ENCODE results near the gene LIN9.
"Not testable (repeated sequence)": the region's sequence is repeated elsewhere in the genome, so short reads cannot be mapped to it uniquely, and the experiment has no call there.

LIN9 gene

GRCh38 chr1:226308723-226309397, at the start of gene LIN9:
Gene LIN9 (minus strand): TSS chr1:226309164. CDS start chr1:226309139, 25 bp downstream.
- peak; percentile 93 to 96 for DNase-seq (ENCODE audit: low read depth in 2 of 2)

GRCh38 chr1:226357416-226357815, 48.5 kb upstream of the LIN9 start:
- no peak for DNase-seq (ENCODE audit: low read depth in 2 of 2)

GRCh38 chr1:226355669-226356551, 46.9 kb upstream of the LIN9 start:
- DNase-seq (ENCODE audit: low read depth in 2 of 2) = no peak

- DNase-seq (ENCODE audit: low read depth in 2 of 2) = no peak
Observed at GRCh38 chr1:226355016-226355415, 46.1 kb upstream of the LIN9 start.

- DNase-seq (ENCODE audit: low read depth in 2 of 2) = no peak
Observed at GRCh38 chr1:226353698-226354525, 44.9 kb upstream of the LIN9 start.

- DNase-seq (ENCODE audit: low read depth in 2 of 2) = no peak
Observed at GRCh38 chr1:226351709-226352108, 42.7 kb upstream of the LIN9 start.

GRCh38 chr1:226350519-226350865, 41.5 kb upstream of the LIN9 start:
- DNase-seq (ENCODE audit: low read depth in 2 of 2) = no peak

- no peak for DNase-seq (ENCODE audit: low read depth in 2 of 2)
Observed at GRCh38 chr1:226349801-226350518, 41.0 kb upstream of the LIN9 start.

- DNase-seq (ENCODE audit: low read depth in 2 of 2) = no peak
Observed at GRCh38 chr1:226349081-226349480, 40.1 kb upstream of the LIN9 start.

- DNase-seq (ENCODE audit: low read depth in 2 of 2) = no peak
Observed at GRCh38 chr1:226344441-226345259, 35.7 kb upstream of the LIN9 start.

- no peak for DNase-seq (ENCODE audit: low read depth in 2 of 2)
Observed at GRCh38 chr1:226342656-226343055, 33.7 kb upstream of the LIN9 start.

GRCh38 chr1:226340111-226340510, 31.1 kb upstream of the LIN9 start:
- not testable (repeated sequence) for DNase-seq (ENCODE audit: low read depth in 2 of 2)

- DNase-seq (ENCODE audit: low read depth in 2 of 2) = no peak
Observed at GRCh38 chr1:226337276-226337875, 28.4 kb upstream of the LIN9 start.

GRCh38 chr1:226335661-226336060, 26.7 kb upstream of the LIN9 start:
- DNase-seq (ENCODE audit: low read depth in 2 of 2) = no peak

GRCh38 chr1:226332947-226333346, 24.0 kb upstream of the LIN9 start:
- no peak for DNase-seq (ENCODE audit: low read depth in 2 of 2)

GRCh38 chr1:226329237-226329636, 20.3 kb upstream of the LIN9 start:
- no peak for DNase-seq (ENCODE audit: low read depth in 2 of 2)

- no peak for DNase-seq (ENCODE audit: low read depth in 2 of 2)
Observed at GRCh38 chr1:226327761-226328162, 18.8 kb upstream of the LIN9 start.

- no peak for DNase-seq (ENCODE audit: low read depth in 2 of 2)
Observed at GRCh38 chr1:226325178-226325577, 16.2 kb upstream of the LIN9 start.

- DNase-seq (ENCODE audit: low read depth in 2 of 2) = no peak
Observed at GRCh38 chr1:226324479-226324878, 15.5 kb upstream of the LIN9 start.

- no peak for DNase-seq (ENCODE audit: low read depth in 2 of 2)
Observed at GRCh38 chr1:226322986-226323385, 14.0 kb upstream of the LIN9 start.

Measured in stimulated activated CD4-positive, alpha-beta T cell treated with anti-CD3 and anti-CD28 coated beads, Interleukin-4, amount 100 ng/mL, for 48 hours (primary cell).